NCI-H2227 (cell line): ENCODE results near the gene FKBP14.
A peak's percentile ranks its signal among the peaks of the same experiment; 100 is the strongest.

Experiments
- DNase-seq: peaks from one replicate; lab custom pipeline; 2025; ENCODE audit not compliant: unreplicated experiment; lab: John Stamatoyannopoulos, UW

The FKBP14 gene, protein sequence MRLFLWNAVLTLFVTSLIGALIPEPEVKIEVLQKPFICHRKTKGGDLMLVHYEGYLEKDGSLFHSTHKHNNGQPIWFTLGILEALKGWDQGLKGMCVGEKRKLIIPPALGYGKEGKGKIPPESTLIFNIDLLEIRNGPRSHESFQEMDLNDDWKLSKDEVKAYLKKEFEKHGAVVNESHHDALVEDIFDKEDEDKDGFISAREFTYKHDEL

DNA sequence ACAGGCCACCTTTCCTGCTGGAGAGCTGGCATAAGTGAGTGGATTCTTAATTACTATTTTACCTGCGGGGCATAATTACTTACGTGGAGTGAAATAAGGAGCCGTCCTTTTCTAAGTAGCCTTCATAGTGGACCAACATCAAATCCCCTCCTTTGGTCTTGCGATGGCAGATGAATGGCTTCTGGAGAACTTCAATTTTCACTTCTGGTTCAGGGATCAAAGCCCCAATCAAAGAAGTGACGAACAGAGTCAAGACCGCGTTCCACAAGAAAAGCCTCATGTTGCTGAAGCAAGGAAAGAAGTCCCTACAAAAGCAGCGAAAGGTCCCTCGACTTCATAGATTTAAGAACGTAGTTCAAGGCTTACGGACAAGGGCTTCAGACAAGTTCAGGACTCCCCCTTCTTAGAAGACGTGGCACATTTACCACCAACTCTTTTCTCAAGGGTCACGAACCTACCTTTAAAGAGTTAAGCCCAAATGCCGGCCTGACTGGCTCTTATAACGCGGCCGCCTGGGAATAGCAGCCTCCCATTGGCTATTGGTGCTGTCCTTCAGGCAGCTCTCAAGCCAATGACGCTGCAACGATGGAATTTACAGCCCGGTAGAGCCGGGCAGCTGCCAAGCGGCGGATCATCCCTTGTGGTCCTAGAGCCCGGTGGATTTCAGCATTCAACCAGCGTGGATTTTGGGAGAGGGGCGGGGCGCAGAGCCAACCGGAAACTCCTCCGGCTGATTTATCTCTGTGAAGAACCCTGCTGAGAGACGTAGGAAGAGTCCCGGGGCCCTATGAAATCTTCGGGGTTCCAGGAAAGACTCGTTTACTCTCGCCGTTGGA is at the start of gene FKBP14:
Gene FKBP14 (minus strand): TSS at position 474 of the 836 bp plus-strand sequence. CDS start 194 bp downstream, at position 280.
- DNase-seq = peak; percentile 97

GRCh38 chr7:30074422-30075030 is 48.0 kb upstream of the FKBP14 start:
- peak; percentile 25 for DNase-seq

DNA sequence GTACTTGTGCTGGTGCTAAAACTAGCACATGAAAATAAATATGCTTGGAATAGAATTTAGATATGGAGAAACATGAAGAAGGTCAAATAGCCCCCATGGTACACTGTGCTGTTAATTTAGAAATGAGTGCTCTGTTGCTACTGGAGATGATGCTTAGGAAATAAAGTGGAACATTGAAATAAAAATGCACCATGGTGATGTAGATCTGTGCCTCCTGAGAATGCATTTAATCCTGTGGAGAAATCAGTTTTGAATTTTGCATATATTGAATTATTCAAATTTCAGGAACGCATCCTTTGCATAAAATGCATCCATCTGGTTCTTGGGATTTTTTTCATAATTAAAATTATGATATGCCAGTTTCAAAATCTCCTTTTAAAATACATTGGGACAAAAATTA is 46.2 kb upstream of the FKBP14 start:
- no peak for DNase-seq

DNA sequence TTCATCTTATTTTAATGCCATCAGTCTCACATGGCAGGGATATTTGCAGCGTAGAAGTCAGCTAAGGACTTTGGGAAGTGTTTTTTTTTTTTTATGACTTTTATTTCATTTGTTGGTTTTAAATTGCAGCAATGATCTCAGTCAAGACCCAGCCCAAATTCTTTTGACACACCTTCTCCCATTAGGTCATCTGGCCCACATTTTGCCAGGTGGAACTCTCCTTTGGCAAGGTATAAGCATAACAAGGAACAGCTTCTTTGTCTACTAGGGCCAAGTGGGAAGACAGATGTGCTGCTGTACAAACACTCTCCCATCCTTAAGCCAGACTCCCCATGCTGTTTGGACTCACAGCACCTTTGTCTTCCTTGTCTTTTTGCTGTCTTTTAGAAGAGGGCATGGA is 43.5 kb upstream of the FKBP14 start:
- no peak for DNase-seq

- no peak for DNase-seq
Measured at GRCh38 chr7:30069096-30069867, 42.8 kb upstream of the FKBP14 start.

DNA sequence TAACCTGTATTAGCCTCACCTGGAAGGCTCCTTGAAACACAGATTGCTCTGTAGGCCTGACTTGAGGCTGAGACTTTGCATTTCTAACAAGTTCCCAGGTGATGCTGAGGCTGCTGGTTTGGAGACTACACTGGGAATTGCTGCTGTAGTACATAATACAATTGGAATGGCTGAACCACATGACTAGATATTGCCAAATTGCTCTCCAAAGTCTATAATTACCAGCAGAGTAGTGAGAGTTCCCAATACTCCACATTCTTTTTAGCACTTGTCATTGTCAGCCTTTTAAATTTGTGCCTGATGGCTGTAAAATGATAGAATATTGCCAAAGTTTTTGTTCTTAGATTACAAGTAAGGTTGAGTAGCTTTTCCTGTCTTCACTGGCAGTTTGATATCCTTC is 41.6 kb upstream of the FKBP14 start:
- no peak for DNase-seq

DNA sequence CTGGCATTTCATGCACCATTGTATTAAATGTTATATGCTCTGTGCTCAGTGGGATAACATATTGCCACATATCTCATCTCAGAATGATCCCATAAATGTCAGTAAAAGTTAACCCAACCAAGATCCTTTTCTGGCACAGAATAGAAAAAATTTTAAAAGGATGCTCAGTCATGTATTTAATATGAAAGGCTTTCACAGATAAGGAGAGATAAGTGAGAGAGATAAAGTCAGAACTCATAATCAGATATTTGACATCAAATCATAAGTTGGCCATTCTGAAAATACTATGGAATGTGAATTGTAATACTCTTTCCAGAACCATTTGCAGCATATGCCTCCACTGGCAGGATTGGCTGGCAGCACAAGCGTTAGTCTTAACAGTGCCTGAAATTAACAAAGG is 40.2 kb upstream of the FKBP14 start:
- DNase-seq = no peak

DNA sequence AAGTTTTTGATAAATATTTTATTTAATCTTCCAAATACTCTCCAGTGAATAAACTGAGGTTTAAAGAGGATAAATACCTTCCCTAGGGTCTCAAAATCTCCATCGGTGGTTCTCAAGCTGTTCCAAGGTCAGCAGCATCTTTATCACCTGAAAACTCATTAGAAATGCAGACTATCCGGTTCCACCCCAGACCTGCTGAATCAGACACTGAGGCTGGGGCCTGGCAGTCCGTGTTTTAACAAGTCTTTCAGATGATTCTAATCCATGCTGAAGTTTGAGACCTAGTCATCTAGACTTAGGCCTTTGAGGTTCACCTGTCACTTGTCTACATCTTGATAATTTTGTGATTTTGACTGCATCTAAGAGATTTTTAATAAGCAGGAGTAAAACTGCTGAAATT is 39.2 kb upstream of the FKBP14 start:
- no peak for DNase-seq

DNA sequence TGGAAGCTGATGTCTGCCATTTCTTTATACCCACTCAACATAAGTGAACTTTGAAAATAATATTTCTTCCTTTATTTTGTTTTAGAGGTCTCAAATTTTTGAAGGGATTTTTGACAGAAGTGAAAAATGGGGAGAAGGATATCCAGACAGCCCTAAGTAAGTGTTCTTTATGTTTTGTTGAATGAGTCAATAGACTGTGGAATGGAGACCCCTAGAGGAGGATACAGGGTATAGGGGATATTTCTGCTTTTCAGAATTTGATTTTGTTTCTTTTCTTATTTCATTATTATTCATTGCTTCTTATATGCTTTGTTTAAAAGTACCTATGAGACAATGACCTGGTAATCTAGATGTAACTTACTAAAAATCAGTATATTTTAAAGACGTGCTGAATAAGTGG is 36.1 kb upstream of the FKBP14 start:
- peak; percentile 22 for DNase-seq

GRCh38 chr7:30061786-30062185 is 35.3 kb upstream of the FKBP14 start:
- DNase-seq = peak; percentile 4

DNA sequence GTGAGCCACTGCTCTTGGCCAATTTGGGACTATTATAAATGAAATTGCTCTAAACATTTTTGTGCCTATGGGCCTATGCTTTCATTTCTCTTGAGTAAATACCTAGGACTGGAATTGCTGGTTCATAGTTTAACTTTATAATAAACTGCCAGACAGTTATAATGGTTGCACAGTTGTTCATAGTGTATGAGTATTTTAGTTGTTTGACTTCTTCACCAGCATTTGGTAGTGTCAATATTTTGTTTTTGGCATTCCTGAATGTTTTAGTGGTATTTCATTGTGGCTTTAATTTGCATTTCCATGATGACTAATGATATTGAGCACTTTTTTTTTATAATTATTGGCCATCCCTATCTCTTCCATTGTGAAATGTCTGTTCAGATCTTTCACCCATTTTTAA is 31.2 kb upstream of the FKBP14 start:
- DNase-seq = no peak

- DNase-seq = no peak
Measured at GRCh38 chr7:30053068-30053467, 26.6 kb upstream of the FKBP14 start.

DNA sequence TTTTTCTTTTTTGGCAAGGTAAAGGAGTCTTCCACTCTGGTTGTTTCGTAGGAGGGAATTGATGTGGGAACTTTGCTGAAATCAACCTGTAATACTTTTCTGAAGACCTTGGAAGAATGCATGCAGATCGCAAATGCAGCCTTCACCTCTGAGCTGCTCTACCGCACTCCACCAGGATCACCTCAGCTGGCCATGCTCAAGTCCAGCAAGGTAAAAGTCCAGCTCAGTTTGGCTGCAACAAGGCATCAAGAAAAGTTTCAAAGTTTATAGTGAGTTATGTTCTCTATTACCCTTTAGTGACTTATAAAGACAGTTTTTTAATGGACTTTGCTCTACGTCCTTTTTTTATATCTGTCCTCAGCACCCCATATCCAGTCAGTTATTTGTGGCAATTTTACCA is 22.7 kb upstream of the FKBP14 start:
- no peak for DNase-seq

- DNase-seq = no peak
Measured at GRCh38 chr7:30048582-30048981, 22.1 kb upstream of the FKBP14 start.

DNA sequence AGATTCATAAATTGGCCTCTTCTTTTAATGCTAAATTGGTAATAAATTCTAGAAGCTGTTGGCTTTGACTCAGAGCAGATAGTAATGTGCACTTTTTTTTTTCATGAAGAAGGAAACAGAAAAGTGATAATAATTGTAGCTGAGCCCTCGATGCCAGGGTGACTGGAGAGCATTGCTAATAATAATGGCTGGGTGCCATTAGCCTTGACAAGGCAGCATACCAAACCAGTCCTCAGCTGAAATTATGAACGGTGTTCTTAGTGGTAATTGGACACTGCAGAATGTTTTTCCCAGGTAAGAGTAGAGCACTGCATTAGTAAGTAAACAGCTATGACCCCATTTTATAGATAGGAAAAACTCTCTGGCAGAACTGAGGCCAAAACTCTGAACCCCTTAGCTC is 20.6 kb upstream of the FKBP14 start:
- DNase-seq = no peak

GRCh38 chr7:30046127-30046770 is 19.7 kb upstream of the FKBP14 start:
- no peak for DNase-seq

DNA sequence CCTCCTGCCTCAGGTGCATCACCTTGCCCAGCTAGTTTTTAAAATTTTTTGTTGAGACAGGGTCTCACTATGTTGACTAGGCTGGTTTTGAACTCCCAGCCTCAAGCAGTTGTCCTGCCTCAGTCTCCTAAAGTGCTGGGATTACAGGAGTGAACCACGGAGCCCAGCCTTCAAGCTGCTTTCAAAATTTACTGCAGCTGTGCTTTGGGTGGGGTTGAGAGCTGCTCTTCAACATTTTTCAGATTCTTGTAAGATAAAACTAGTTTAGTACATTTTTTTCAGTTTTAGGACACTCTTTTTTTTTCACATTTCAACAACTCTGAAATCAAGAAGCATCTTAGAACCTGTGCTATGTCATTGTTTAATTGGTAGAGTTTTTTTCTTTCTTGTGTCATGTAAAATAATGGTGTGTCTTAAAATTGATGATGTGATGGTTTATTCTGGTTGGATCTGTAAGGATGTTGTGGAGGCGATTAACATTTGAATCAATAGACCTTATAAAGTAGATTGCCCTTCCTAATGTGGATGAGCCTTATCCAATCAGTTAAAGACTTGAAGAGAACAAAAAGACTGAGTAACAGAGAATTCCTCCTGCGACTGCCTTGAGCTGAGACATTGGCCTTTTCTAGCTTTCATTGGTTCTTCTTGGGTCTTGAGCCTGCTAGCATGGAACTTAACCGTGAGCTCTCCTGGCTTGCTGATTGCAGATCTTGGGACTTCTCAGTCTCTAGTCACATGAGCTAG is 15.2 kb upstream of the FKBP14 start:
- no peak for DNase-seq

- no peak for DNase-seq
Measured at GRCh38 chr7:30040938-30041337, 14.4 kb upstream of the FKBP14 start.

- no peak for DNase-seq
Measured at GRCh38 chr7:30038196-30038980, 11.9 kb upstream of the FKBP14 start.
